ENCODE data around the gene ZNF784.
A peak's percentile ranks its signal among the peaks of the same experiment; 100 is the strongest.
"Not testable (repeated sequence)": the region's sequence is repeated elsewhere in the genome, so short reads cannot be mapped to it uniquely, and the experiment has no call there.

Gene ZNF784

GRCh38 chr19:55583897-55584296, 40.5 kb downstream of the ZNF784 start:
- not testable (repeated sequence) for DNase-seq (ENCODE audit: low read depth)

- DNase-seq (ENCODE audit: low read depth): not testable (repeated sequence)
Measured at GRCh38 chr19:55582284-55582683, 42.1 kb downstream of the ZNF784 start.

GRCh38 chr19:55581823-55582223, 42.5 kb downstream of the ZNF784 start:
- DNase-seq (ENCODE audit: low read depth): no peak

GRCh38 chr19:55581145-55581822, 43.1 kb downstream of the ZNF784 start:
- DNase-seq (ENCODE audit: low read depth): no peak

- peak; percentile 70 for DNase-seq (ENCODE audit: low read depth)
Measured at GRCh38 chr19:55580628-55581144, 43.7 kb downstream of the ZNF784 start, which contains the start of gene ZNF579. TSS of gene ZNF579 (minus strand) at chr19:55580848. CDS start at chr19:55579639, 1,209 bp downstream.

GRCh38 chr19:55579766-55580621, 44.4 kb downstream of the ZNF784 start:
- no peak for DNase-seq (ENCODE audit: low read depth)

- DNase-seq (ENCODE audit: low read depth): no peak
Measured at GRCh38 chr19:55578761-55579747, 45.3 kb downstream of the ZNF784 start.

GRCh38 chr19:55578031-55578760, 46.2 kb downstream of the ZNF784 start:
- no peak for DNase-seq (ENCODE audit: low read depth)

GRCh38 chr19:55576746-55577145, 47.6 kb downstream of the ZNF784 start:
- DNase-seq (ENCODE audit: low read depth): no peak

GRCh38 chr19:55573929-55574328, 50.4 kb downstream of the ZNF784 start:
- not testable (repeated sequence) for DNase-seq (ENCODE audit: low read depth)
